Nephron progenitor cell (in vitro differentiated cells): Measurements from ENCODE around the gene PSMB5.

Source experiments
- DNase-seq: peaks from one replicate; pipeline ENCODE4 v3.0.0; 2021
- H3K27ac Mint-ChIP-seq: 2 replicates; pipeline ENCODE4 v1.8.0; 2021; ENCODE audit warnings: mild to moderate bottlenecking, moderate library complexity, mixed read lengths
- H3K27me3 Mint-ChIP-seq: 2 replicates; pipeline ENCODE4 v1.8.0; 2021; ENCODE audit warnings: mild to moderate bottlenecking, low read depth, mixed read lengths; ENCODE audit not compliant: poor library complexity
- H3K36me3 Mint-ChIP-seq: 2 replicates; pipeline ENCODE4 v1.8.0; 2021; ENCODE audit warnings: low read depth, mixed read lengths
- H3K4me1 Mint-ChIP-seq: 2 replicates; pipeline ENCODE4 v1.8.0; 2021; ENCODE audit warnings: mixed read lengths
- H3K4me3 Mint-ChIP-seq: 2 replicates; pipeline ENCODE4 v1.8.0; 2021; ENCODE audit warnings: mild to moderate bottlenecking, moderate library complexity, mixed read lengths
- H3K9me3 Mint-ChIP-seq: 2 replicates; pipeline ENCODE4 v1.8.0; 2021; ENCODE audit warnings: mild to moderate bottlenecking, moderate library complexity, mixed read lengths
- TF ChIP-seq, protein P1 (sequence below): fragments of 200-600 bp; sonication (generic); IDR thresholded peaks from 2 replicates; pipeline ENCODE4 v1.5.0; 2021; ENCODE audit warnings: antibody characterized with exemption

The PSMB5 gene

DNA sequence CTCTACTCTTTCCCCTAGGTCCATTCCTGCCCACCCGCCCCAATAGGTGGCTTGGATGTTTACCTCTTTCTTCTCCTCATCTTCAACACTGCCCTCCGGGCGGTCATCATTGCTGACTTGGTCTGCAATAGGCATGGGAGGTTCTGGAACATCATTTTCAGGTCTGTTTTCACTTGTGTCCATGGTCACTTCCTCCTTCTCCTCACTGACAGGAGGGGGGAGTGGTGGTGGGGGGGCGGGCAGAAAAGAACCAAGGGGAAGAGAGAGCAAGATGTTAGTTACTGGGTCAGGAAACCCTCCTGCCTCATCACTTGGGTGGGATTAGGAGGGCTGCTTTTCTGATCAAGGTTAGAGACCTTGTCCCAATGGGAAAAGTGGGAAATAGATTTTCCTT lies 34.7 kb upstream of the PSMB5 start:
- Mint-ChIP-seq H3K4me3 (peak overlapping the region; percentile 97), H3K27me3 (no peaks in the 10 kb centered on the region), H3K36me3 (peaks cover 57% of the 10 kb centered on the region), H3K4me1 (peaks cover 66% of the 10 kb centered on the region), H3K9me3 (no peaks in the 10 kb centered on the region), H3K27ac (peak overlapping the region; percentile 96)
- TF ChIP-seq, protein P1, sequence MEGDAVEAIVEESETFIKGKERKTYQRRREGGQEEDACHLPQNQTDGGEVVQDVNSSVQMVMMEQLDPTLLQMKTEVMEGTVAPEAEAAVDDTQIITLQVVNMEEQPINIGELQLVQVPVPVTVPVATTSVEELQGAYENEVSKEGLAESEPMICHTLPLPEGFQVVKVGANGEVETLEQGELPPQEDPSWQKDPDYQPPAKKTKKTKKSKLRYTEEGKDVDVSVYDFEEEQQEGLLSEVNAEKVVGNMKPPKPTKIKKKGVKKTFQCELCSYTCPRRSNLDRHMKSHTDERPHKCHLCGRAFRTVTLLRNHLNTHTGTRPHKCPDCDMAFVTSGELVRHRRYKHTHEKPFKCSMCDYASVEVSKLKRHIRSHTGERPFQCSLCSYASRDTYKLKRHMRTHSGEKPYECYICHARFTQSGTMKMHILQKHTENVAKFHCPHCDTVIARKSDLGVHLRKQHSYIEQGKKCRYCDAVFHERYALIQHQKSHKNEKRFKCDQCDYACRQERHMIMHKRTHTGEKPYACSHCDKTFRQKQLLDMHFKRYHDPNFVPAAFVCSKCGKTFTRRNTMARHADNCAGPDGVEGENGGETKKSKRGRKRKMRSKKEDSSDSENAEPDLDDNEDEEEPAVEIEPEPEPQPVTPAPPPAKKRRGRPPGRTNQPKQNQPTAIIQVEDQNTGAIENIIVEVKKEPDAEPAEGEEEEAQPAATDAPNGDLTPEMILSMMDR = no peak
- DNase-seq = no peak

DNA sequence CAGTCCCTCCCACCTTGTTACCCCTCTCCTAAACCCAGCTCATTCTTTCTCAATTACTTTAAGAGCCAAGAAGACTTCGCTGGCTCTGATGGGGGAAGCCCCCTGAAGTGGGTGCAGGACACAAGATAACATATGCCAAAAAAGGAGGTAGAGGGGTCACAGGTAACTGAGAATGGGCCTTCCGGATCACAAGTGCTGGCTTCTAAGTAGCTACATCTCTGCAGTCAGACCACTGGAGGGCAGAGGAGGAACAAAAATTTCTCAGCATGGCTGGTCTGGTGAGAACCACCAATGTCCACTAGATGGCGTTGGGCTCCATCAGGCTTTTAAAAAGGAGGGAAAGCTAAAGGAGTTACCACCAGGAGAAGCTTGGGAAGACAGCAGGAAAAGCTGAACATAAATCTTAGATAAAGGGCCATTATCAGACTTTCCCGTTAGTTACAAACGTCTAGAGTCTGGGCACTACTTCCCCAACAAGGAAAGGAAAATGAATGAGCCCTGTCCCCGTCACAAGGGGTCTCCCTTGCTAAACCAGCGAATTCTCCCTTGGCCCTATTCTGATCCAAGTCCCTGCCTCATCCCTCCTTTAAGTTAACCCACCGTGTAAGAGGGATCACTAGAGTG lies 34.2 kb upstream of the PSMB5 start:
- Mint-ChIP-seq H3K36me3 (peaks cover 57% of the 10 kb centered on the region), H3K27ac (peak overlapping the region; percentile 96), H3K9me3 (no peaks in the 10 kb centered on the region), H3K4me3 (peak overlapping the region; percentile 97), H3K27me3 (no peaks in the 10 kb centered on the region), H3K4me1 (peaks cover 70% of the 10 kb centered on the region)
- DNase-seq = peak; percentile 82
- TF ChIP-seq, protein P1 = peak; percentile 98

DNA sequence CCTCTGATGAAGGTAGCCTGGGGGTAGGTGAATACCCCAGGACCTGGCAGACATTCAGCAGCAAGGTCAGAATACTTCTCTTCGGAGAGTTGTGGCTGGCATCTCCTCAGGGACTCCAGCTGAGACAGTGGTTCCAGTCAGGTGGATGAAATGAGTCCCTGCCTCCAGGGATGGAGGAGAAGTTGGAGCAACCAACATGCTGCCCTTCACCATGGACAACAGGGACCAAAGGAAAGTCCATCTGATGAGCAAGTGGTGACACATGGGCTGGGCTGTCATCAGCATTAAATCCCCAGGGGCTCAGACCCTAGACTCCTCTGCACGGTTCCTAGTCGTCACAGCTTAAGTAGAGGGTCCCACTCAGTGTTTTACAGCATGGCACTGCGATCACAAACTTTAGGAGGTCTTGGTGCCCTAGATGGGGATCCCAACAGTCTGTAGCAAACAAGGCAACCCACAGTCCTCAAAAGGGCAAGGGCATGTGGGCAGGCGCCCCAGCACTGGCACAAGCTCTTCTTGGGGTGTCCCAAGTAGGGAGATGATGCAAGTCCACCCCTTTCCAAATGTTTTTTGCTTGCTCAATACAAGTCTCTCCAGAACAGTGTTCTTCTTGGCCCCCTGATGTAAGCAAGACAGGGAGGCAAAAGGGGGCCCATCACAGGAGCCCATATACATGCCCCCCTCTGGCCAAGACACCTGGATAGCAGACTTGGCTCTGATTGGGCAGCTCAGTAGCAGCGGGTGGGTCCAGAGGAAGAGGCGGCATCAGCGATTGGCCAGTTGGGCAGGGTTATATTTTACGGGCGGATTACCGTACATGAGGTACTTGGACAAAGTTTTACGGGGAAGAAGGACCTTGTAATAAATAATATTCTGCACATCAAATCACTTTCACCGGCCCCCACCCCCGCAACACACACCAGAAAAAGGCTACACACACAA lies 33.4 kb upstream of the PSMB5 start:
- TF ChIP-seq, protein P1 = no peak
- Mint-ChIP-seq H3K27me3 (no peaks in the 10 kb centered on the region), H3K4me1 (peaks cover 75% of the 10 kb centered on the region), H3K27ac (no peak overlapping the region), H3K4me3 (peak overlapping the region; percentile 97), H3K36me3 (peaks cover 62% of the 10 kb centered on the region), H3K9me3 (no peaks in the 10 kb centered on the region)
- DNase-seq = no peak

DNA sequence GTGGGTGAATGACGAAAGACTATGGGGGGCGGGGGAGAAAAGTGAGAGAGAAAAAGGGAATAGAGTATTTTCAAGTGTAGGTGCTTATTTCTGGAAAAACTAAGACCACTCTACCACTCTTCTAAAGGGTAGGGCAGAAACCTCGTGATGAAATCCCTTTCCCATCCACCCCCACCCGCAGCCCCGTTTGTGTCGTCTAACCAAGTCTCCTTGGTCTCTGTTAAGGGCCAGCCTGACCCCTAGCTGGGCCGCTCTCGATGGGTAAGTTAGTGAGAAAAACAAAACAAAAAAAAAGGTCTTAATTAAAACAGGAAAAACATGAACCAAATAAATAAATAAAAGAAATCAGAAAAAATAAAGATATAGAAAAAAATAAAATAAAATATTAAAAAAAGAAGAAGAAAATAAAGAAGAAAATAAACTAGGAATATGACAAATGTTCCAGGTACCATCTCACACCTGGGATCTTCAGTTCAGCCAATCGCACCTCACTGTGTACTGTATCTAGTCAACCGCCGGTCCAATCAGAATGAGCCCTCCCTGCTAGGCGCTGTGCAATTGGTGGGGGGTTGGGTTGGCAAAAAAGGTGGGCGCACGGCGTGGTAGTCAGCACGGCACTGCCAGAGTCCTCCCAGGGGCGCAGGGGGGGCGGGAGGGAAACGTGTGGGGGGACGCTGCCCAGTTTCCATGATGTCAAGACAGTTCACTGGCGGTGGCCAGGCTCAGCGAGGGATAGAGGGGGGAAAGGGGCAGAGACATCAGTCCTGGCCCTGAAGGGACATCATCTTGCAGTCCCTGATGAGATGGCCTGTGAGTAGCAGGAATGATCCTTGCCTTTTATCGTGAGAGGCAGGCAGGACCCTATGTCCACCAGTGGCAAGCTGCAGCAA lies 32.4 kb upstream of the PSMB5 start:
- Mint-ChIP-seq H3K36me3 (peaks cover 62% of the 10 kb centered on the region), H3K9me3 (no peaks in the 10 kb centered on the region), H3K27ac (peak overlapping the region; percentile 29), H3K27me3 (no peaks in the 10 kb centered on the region), H3K4me3 (peak overlapping the region; percentile 38), H3K4me1 (peaks cover 72% of the 10 kb centered on the region)
- DNase-seq = no peak
- TF ChIP-seq, protein P1 = no peak

DNA sequence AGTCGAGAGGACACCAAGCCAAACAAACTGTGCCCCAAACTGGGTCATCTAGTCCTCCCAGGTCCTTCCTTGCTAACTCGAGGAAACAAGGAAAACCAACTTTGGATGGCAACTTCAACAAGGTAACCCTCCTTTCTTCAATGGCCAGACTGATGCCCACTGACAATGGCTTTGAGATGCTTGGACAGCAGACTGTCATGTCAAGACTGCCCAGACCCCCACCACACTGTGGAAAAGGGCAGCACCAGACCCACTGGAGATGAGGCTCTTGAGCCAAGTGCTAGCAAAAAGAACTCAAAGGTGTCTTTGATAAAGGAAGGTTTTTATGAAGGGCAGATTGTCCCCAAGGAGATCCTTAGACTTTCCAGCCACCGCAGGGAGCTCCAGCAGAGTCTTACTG lies 31.7 kb upstream of the PSMB5 start:
- Mint-ChIP-seq H3K36me3 (peaks cover 68% of the 10 kb centered on the region), H3K27ac (peak overlapping the region; percentile 29), H3K27me3 (no peaks in the 10 kb centered on the region), H3K9me3 (no peaks in the 10 kb centered on the region), H3K4me1 (peaks cover 64% of the 10 kb centered on the region), H3K4me3 (peak overlapping the region; percentile 38)
- TF ChIP-seq, protein P1 = no peak
- no peak for DNase-seq
